ENCODE results near the gene RICTOR. TPM values are rescaled to one million over a fixed set of nuclear protein-coding genes. Genes with fewer than 3 reads are reported as not detected.

RICTOR gene
- total RNA-seq, 1 experiment from 2014 or later, result 25.7 TPM

DNA sequence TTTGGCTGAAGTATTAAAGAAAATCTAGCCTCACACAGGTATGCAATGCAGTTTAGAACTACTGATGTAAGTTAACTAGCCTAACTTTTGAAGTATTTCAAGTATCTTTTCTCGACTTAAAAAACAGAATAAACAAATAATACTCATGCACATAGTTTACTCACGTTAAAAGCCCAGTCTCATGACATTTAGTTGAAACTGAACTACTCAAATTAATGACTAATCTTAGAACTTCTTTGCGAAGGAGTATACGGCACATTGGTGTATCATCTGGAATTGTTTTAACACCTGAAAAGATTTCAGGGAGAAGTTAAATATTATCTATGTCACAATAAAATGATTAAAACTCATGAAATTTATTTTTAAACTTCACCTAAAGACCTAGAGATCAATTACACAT, 129.9 kb downstream of the RICTOR start:
- intact Hi-C loops (cut with micrococcal nuclease; ENCODE audit: unreplicated experiment), result no loop called here
- Mint-ChIP-seq H3K4me3 (ENCODE audit: unreplicated experiment) (no peak overlapping the region), H3K36me3 (ENCODE audit: insufficient read depth, unreplicated experiment) (peaks cover 12% of the 10 kb centered on the region), H3K9me3 (ENCODE audit: unreplicated experiment) (no peaks in the 10 kb centered on the region), H3K4me1 (ENCODE audit: low read depth, unreplicated experiment) (no peaks in the 10 kb centered on the region), H3K27ac (ENCODE audit: unreplicated experiment) (no peak overlapping the region), H3K27me3 (ENCODE audit: insufficient read depth, unreplicated experiment) (no peaks in the 10 kb centered on the region)
- Histone ChIP-seq H3K4me3 (ENCODE audit: low read depth, low read length) (no peak overlapping the region), H3K4me1 (no peaks in the 10 kb centered on the region), H3K9me3 (no peaks in the 10 kb centered on the region), H3K36me3 (ENCODE audit: control insufficient read depth, insufficient read depth, low read length) (peaks cover 4% of the 10 kb centered on the region), H3K27me3 (replicated peaks; ENCODE audit: control insufficient read depth, insufficient read depth, low read length) (no peaks in the 10 kb centered on the region)
- no TSS peak for BruUV-seq (replicated peaks)
- TF ChIP-seq CTCF (IDR thresholded peaks at IDR 0.05; ENCODE audit: insufficient read depth in 1 of 2, low read depth in 1 of 2, low read length in 1 of 2, severe bottlenecking in 1 of 2, unreplicated experiment in 1 of 2), result no peak
- CTCF ChIA-PET, result no interaction called here
- POLR2A ChIA-PET, result no interaction called here
- no peak for DNase-seq

DNA sequence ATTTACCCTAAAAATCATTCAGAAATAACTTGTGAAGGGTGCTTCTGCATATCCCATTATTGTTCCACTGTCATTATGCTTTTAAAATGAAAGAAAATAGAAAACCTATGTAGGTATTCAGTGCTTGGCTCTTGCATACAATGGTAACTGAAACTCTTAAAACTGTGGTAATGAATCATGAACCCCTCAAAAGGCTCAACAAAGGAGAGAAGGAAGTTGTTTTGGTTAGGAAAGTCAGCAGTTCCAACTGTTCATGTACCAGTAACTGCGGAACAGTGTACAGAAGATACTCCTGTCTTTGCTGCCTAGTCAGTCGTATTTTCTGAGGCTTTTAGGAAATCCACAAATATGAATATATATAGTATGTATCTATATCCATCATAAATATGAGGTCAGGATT, 132.3 kb downstream of the RICTOR start:
- H3K27ac Mint-ChIP-seq (ENCODE audit: unreplicated experiment), result no peak overlapping the region
- no peak overlapping the region for H3K4me3 Mint-ChIP-seq (ENCODE audit: unreplicated experiment)
- Histone ChIP-seq H3K9me3 (no peaks in the 10 kb centered on the region), H3K4me1 (no peaks in the 10 kb centered on the region), H3K36me3 (ENCODE audit: control insufficient read depth, insufficient read depth, low read length) (peaks cover 4% of the 10 kb centered on the region), H3K4me3 (ENCODE audit: low read depth, low read length) (no peak overlapping the region), H3K27me3 (replicated peaks; ENCODE audit: control insufficient read depth, insufficient read depth, low read length) (no peaks in the 10 kb centered on the region)
- peaks cover 12% of the 10 kb centered on the region for H3K36me3 Mint-ChIP-seq (ENCODE audit: insufficient read depth, unreplicated experiment)
- no peaks in the 10 kb centered on the region for H3K4me1 Mint-ChIP-seq (ENCODE audit: low read depth, unreplicated experiment)
- ChIA-PET CTCF (no interaction called here), POLR2A (no interaction called here)
- H3K9me3 Mint-ChIP-seq (ENCODE audit: unreplicated experiment), result no peaks in the 10 kb centered on the region
- no peak for TF ChIP-seq CTCF (IDR thresholded peaks at IDR 0.05; ENCODE audit: insufficient read depth in 1 of 2, low read depth in 1 of 2, low read length in 1 of 2, severe bottlenecking in 1 of 2, unreplicated experiment in 1 of 2)
- no peaks in the 10 kb centered on the region for H3K27me3 Mint-ChIP-seq (ENCODE audit: insufficient read depth, unreplicated experiment)
- no TSS peak for BruUV-seq (replicated peaks)
- intact Hi-C loops (cut with micrococcal nuclease; ENCODE audit: unreplicated experiment), result no loop called here
- DNase-seq, result no peak

GRCh38 chr5:38940230-38940858, 133.9 kb downstream of the RICTOR start:
- no peaks in the 10 kb centered on the region for H3K9me3 Mint-ChIP-seq (ENCODE audit: unreplicated experiment)
- no peaks in the 10 kb centered on the region for H3K4me1 Mint-ChIP-seq (ENCODE audit: low read depth, unreplicated experiment)
- no peak for TF ChIP-seq CTCF (IDR thresholded peaks at IDR 0.05; ENCODE audit: insufficient read depth in 1 of 2, low read depth in 1 of 2, low read length in 1 of 2, severe bottlenecking in 1 of 2, unreplicated experiment in 1 of 2)
- Histone ChIP-seq H3K27me3 (replicated peaks; ENCODE audit: control insufficient read depth, insufficient read depth, low read length) (no peaks in the 10 kb centered on the region), H3K36me3 (ENCODE audit: control insufficient read depth, insufficient read depth, low read length) (peaks cover 3% of the 10 kb centered on the region), H3K4me3 (ENCODE audit: low read depth, low read length) (no peak overlapping the region), H3K4me1 (no peaks in the 10 kb centered on the region), H3K9me3 (no peaks in the 10 kb centered on the region)
- ChIA-PET POLR2A (no interaction called here), CTCF (no interaction called here)
- no peak overlapping the region for H3K27ac Mint-ChIP-seq (ENCODE audit: unreplicated experiment)
- DNase-seq, result no peak
- peaks cover 11% of the 10 kb centered on the region for H3K36me3 Mint-ChIP-seq (ENCODE audit: insufficient read depth, unreplicated experiment)
- intact Hi-C loops (cut with micrococcal nuclease; ENCODE audit: unreplicated experiment), result no loop called here
- no peaks in the 10 kb centered on the region for H3K27me3 Mint-ChIP-seq (ENCODE audit: insufficient read depth, unreplicated experiment)
- no TSS peak for BruUV-seq (replicated peaks)
- H3K4me3 Mint-ChIP-seq (ENCODE audit: unreplicated experiment), result no peak overlapping the region

All from Caco-2 (cell line).